HepG2 (cell line): Measurements from ENCODE around the gene ALOX12. TPM values are rescaled to one million over a fixed set of nuclear protein-coding genes. Genes with fewer than 3 reads are reported as not detected.

ENCODE experiments used
- CBX1 ChIP-seq: IDR thresholded peaks from one replicate; pipeline ENCODE4 v1.6.1; 2016; ENCODE audit warnings: antibody characterized with exemption, low read depth
- CHCHD3 ChIP-seq: sonication (generic); formaldehyde crosslinking; IDR thresholded peaks from 2 replicates; pipeline ENCODE4 v1.8.0; 2022; ENCODE audit warnings: mild to moderate bottlenecking, missing genetic modification reagents, moderate library complexity
- MED13 ChIP-seq: sonication (generic); formaldehyde crosslinking; IDR thresholded peaks from 2 replicates; pipeline ENCODE4 v1.5.0; 2020; ENCODE audit warnings: missing genetic modification reagents
- NR3C1 ChIP-seq: sonication (generic); formaldehyde crosslinking; IDR thresholded peaks from 2 replicates; pipeline ENCODE4 v1.4.0; 2020; ENCODE audit warnings: missing genetic modification reagents
- POLR2AphosphoS2 ChIP-seq: IDR thresholded peaks from 2 replicates; pipeline ENCODE4 v1.6.1; 2011; ENCODE audit warnings: low read depth, low read length, improper control_type of control experiment
- SP5 ChIP-seq: IDR thresholded peaks from 2 replicates; pipeline ENCODE4 v1.6.1; 2016; ENCODE audit warnings: low read depth, borderline replicate concordance
- ZFAT ChIP-seq: sonication (generic); formaldehyde crosslinking; conservative IDR thresholded peaks from 2 replicates; pipeline ENCODE4 v1.8.1; 2023; ENCODE audit warnings: missing genetic modification reagents, inconsistent platforms
- ZFYVE20 ChIP-seq: sonication (generic); formaldehyde crosslinking; IDR thresholded peaks from 2 replicates; pipeline ENCODE4 v1.8.0; 2023; ENCODE audit warnings: low read depth, mild to moderate bottlenecking, moderate library complexity, missing genetic modification reagents, borderline replicate concordance
- ZIK1 ChIP-seq: sonication (generic); formaldehyde crosslinking; IDR thresholded peaks from 2 replicates; pipeline ENCODE4 v1.5.0; 2020; ENCODE audit warnings: mild to moderate bottlenecking, low read depth, missing genetic modification reagents, borderline replicate concordance
- ZNF670 ChIP-seq: sonication (generic); formaldehyde crosslinking; IDR thresholded peaks from 2 replicates; pipeline ENCODE4 v1.8.0; 2022; ENCODE audit warnings: mild to moderate bottlenecking, missing genetic modification reagents, borderline replicate concordance
- ZNF775 ChIP-seq: sonication (generic); formaldehyde crosslinking; IDR thresholded peaks from 2 replicates; pipeline ENCODE4 v1.4.0; 2020; ENCODE audit warnings: missing genetic modification reagents, mild to moderate bottlenecking, moderate library complexity, borderline replicate concordance
- polyA plus RNA-seq, 8 experiments: library from polyadenylated mRNA; depleted of rRNA in 3 of 8; stranded (reverse) in 7 of 8; unstranded in 1 of 8; fragments of >200 nt; fragmentation: Illumina TruSeq in 4 of 8; extraction: Trizol in 4 of 8; gene quantifications; 2 replicates each; pipeline versions ENCODE4 v1.2.1 to v1.2.3, GENCODE V29; 2011 to 2016; ENCODE audit warnings: low read depth in 4 of 8, missing spikeins in 1 of 8, mixed read lengths in 1 of 8; ENCODE audit not compliant: insufficient read depth in 1 of 8
- total RNA-seq, 5 experiments: library from RNA; depleted of rRNA; stranded (reverse); fragments of >200 nt; fragmentation: Illumina TruSeq; extraction: Trizol; gene quantifications; 2 replicates each; pipeline ENCODE4 v1.2.3, GENCODE V29; 2016; ENCODE audit warnings: low read depth in 1 of 5
- TF ChIP-seq, protein P1 (sequence below): IDR thresholded peaks from 2 replicates; pipeline ENCODE4 v1.6.1; 2018; ENCODE audit warnings: missing genetic modification reagents, mild to moderate bottlenecking, missing compliant biosample characterization
- TF ChIP-seq, protein P2 (sequence below): sonication (generic); formaldehyde crosslinking; IDR thresholded peaks from 2 replicates; pipeline ENCODE4 v1.5.1; 2020; ENCODE audit warnings: missing genetic modification reagents, mild to moderate bottlenecking, borderline replicate concordance
- TF ChIP-seq, protein P3 (sequence below): sonication (generic); formaldehyde crosslinking; IDR thresholded peaks from 2 replicates; pipeline ENCODE4 v1.4.0; 2020; ENCODE audit warnings: missing genetic modification reagents, borderline replicate concordance

The ALOX12 gene
- total and polyA plus RNA-seq, 2 of the 13 experiments (the other 11 are each of a cell fraction or from before 2014, with no cell fraction given): not detected

DNA sequence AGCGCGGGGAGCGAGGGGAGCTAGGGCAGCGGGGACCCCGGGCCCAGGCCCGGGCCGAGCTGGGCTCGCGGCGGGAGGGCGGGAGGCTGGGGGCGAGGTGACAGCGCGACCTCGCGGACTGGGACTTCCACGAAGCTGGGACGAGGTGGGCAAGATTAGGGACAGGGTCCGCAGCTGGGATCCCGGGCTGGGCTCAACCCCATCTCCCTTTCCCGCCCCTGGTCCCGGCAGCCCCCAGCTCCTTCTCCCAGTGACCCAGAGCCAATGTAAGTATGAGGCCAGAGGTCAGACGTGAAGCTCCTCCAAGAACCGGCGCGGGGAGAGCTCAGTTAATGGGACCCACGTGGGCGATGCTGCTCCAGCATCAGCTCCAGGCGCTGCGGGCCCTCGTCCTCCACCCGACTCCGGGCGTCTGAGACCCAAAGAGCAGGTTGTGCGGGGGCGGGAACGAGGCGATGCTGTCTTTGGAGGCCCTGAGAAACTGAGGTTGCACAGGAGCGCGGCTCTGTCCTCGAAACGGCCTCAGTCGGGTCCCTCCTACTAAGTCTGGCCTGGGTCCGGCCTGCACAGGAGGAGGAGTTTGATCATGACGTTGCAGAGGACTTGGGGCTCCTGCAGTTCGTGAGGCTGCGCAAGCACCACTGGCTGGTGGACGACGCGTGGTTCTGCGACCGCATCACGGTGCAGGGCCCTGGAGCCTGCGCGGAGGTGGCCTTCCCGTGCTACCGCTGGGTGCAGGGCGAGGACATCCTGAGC lies 585 bp downstream of the ALOX12 start (continued):
- TF ChIP-seq, protein P1, sequence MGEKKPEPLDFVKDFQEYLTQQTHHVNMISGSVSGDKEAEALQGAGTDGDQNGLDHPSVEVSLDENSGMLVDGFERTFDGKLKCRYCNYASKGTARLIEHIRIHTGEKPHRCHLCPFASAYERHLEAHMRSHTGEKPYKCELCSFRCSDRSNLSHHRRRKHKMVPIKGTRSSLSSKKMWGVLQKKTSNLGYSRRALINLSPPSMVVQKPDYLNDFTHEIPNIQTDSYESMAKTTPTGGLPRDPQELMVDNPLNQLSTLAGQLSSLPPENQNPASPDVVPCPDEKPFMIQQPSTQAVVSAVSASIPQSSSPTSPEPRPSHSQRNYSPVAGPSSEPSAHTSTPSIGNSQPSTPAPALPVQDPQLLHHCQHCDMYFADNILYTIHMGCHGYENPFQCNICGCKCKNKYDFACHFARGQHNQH (CRISPR knock-in tag): no peak
- TF ChIP-seq ZFAT (CRISPR knock-in tag) (no peak), POLR2AphosphoS2 (no peak), MED13 (CRISPR knock-in tag) (no peak), ZNF775 (CRISPR knock-in tag) (no peak), CHCHD3 (CRISPR knock-in tag) (no peak), ZFYVE20 (CRISPR knock-in tag) (no peak), ZNF670 (CRISPR knock-in tag) (no peak), ZIK1 (no peak), SP5 (CRISPR knock-in tag) (no peak), CBX1 (no peak), NR3C1 (CRISPR knock-in tag) (no peak)
- TF ChIP-seq, protein P2, sequence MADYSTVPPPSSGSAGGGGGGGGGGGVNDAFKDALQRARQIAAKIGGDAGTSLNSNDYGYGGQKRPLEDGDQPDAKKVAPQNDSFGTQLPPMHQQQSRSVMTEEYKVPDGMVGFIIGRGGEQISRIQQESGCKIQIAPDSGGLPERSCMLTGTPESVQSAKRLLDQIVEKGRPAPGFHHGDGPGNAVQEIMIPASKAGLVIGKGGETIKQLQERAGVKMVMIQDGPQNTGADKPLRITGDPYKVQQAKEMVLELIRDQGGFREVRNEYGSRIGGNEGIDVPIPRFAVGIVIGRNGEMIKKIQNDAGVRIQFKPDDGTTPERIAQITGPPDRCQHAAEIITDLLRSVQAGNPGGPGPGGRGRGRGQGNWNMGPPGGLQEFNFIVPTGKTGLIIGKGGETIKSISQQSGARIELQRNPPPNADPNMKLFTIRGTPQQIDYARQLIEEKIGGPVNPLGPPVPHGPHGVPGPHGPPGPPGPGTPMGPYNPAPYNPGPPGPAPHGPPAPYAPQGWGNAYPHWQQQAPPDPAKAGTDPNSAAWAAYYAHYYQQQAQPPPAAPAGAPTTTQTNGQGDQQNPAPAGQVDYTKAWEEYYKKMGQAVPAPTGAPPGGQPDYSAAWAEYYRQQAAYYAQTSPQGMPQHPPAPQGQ: no peak
- TF ChIP-seq, protein P3, sequence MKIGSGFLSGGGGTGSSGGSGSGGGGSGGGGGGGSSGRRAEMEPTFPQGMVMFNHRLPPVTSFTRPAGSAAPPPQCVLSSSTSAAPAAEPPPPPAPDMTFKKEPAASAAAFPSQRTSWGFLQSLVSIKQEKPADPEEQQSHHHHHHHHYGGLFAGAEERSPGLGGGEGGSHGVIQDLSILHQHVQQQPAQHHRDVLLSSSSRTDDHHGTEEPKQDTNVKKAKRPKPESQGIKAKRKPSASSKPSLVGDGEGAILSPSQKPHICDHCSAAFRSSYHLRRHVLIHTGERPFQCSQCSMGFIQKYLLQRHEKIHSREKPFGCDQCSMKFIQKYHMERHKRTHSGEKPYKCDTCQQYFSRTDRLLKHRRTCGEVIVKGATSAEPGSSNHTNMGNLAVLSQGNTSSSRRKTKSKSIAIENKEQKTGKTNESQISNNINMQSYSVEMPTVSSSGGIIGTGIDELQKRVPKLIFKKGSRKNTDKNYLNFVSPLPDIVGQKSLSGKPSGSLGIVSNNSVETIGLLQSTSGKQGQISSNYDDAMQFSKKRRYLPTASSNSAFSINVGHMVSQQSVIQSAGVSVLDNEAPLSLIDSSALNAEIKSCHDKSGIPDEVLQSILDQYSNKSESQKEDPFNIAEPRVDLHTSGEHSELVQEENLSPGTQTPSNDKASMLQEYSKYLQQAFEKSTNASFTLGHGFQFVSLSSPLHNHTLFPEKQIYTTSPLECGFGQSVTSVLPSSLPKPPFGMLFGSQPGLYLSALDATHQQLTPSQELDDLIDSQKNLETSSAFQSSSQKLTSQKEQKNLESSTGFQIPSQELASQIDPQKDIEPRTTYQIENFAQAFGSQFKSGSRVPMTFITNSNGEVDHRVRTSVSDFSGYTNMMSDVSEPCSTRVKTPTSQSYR (CRISPR knock-in tag): no peak
- TF ChIP-seq, all 625 proteins: peak for 0
